GM19099 (cell line): ENCODE results near the gene MAML1.

Source experiments
- POLR2A ChIP-seq: IDR thresholded peaks from 3 replicates; pipeline ENCODE4 v1.6.1; 2011; ENCODE audit warnings: low read depth; ENCODE audit not compliant: insufficient read length; ENCODE audit errors: extremely low read depth

Gene MAML1

DNA sequence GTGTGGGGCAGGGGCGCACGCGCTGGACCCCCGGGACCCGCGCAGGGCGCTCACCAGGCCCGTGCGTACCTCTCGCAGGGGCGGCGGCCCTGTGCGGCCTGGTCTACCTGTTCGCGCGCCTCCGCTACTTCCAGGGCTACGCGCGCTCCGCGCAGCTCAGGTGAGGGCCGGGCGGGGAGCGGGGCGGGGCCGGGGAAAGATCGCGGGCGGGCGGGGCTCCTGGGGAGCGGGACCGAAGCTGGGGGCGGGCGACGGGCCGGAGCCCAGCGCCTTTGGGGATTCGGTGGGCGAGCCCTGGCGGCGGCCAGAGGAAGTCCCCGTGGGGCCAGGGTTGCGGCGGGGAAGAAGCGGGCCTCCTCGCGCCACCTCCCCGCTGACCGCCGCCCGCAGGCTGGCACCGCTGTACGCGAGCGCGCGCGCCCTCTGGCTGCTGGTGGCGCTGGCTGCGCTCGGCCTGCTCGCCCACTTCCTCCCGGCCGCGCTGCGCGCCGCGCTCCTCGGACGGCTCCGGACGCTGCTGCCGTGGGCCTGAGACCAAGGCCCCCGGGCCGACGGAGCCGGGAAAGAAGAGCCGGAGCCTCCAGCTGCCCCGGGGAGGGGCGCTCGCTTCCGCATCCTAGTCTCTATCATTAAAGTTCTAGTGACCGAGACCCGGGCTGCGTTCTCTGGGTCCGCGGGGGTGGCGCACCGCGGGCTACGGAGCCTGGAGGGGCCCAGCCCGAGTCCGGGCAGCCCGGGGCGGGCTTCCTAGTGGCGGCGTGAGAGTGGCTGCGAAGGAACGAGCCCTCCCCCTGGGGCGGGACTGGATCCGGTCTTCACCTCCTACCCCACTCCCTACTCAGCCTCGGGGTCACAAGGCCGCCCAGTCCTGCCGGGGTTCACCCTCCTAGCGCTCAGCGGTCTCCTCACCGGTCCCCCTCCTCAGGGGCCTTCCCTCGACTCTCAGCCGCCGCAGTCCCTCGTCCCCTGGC is 63.5 kb downstream of the MAML1 start:
- peak; percentile 41 for TF ChIP-seq POLR2A

DNA sequence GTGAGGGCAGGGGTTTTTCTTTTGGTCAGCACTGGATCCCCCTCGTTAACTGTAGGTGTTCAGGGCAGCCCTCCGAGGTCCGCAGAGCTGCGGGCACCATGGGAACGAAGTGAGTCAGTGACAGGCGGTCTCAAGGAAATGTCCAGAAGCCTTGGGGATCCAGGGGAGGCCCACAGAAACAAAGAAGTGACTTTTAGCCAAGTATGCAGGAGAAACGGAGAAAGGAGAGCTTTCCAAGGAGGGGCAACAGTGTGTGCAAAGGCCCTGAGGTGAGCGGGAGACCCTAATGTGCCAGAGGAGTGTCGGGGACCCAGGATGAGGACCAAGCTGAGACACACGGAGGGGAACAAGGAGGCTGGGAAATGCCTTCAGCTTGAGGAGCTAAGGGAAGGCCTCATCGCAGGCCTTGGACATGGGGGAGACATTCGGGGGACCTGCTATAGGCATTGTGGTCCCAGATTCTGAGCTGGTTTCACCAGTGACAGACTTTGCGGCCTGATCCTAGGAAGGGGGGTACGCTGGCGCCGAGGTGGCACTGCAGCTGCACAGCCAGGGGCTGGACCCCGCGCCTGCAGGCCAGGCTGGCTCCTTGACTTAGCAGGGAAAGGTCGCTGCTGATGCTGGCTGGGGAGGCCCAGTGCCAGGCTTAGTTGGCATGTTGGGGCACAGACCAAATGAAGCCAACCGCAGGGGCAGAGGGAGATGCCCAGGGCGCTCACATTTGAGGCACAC is 64.4 kb downstream of the MAML1 start:
- no peak for TF ChIP-seq POLR2A

DNA sequence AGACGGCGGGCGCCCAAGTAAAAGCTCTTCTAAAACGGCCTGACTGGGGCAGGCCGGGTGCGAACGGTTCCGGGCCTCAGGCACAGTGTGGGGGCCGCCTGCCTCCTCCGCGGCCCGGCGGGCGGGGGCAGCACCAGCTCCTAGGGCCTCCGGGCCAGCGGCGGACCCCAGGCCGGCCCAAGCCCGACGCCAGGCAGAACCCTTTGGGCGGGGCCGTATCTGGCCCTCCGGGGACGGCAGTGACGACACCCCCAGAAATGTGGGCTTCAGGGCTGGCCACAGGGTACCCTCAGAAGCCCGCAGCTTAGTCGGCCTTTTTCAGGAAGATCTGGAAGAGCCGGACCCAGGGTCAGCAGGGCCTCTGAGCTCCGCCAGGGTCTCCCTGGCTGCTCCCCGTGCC is 65.1 kb downstream of the MAML1 start:
- no peak for TF ChIP-seq POLR2A

DNA sequence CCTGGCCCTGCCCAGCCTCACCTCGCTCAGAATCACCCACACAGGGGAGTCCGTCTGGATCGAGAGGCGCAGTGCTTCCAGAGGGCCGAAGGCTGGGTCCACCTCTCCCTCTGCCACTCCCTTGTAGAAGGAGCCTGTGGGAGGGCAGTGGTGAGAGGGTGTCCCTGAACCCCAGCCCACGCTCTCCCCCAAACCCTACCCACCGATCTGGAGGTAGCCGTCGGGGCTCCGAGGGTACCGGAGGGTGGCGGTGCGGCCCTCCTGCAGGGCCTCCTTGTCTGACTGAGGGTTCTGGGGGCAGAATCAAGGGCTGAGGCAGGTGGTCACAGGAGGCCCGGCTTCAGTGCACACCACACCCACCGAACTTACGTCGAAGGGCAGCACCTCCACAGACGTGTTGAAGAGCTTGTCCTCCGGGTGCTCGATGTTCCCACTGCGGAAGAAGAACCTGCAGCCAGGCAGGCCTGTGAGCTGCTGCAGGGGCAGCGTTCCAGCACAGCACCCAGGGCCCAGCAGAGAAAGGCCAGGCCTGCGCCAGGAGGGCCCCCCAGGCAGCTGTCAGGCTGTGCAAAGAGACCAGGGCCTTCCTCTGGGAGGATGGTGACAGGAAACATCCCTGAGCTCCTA is 65.6 kb downstream of the MAML1 start:
- TF ChIP-seq POLR2A: no peak

DNA sequence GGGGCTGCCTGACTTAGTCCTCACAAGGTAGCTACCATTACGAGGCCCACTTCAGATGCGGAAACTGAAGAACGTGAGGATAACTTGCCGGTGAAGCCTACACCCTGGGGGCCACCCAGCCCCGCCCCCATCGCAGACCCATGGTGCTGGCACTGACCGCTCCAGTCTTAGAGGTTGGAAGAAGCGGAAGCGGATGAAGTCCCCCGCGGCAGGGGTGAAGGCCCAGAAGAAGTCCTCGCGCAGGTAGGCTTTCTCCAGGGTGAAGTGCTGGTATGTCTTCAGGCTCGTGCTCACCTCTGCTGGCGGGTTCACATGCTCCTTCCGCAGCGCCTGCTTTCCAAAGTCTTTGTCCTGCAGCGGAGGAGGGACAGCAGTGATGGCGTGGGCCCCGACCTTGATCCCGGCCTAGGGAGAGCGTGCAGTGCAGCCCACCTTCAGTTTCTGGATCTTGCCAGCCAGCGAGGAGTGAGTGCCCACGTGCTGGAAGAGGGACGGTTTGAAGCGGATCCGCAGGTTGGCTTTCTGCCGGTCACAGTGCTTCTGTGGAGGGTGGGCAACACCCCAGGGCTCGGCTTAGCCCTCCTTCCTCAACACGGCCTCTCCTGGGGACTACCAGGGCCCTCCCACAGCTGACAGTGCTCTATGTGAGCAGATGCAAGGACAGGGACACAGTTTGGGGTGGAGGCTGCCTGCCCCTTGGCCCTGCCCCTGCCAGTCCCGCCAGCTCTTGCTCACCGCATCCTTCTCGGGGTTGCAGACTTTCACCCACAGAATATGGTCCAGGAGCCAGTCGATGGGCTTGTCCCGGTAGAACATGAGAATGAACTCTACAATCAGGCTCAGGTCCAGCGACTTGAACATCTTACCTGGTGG is 66.4 kb downstream of the MAML1 start:
- no peak for TF ChIP-seq POLR2A

DNA sequence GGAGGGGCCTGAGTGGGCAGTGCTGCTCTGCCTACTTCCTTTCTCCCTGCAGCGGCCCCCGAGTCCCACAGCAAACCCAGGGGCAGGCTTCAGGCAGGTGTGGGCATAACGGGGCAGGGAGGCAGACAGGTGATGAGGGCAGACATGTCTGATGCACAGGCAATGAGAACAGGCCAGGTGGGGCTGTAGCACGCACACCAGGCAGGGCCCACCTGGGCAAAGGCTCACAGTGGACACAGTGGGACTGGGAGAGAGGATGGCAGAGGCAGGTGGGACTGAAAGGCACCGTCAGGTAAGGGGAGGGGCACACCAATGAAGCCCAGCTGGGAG is 67.0 kb downstream of the MAML1 start:
- no peak for TF ChIP-seq POLR2A

DNA sequence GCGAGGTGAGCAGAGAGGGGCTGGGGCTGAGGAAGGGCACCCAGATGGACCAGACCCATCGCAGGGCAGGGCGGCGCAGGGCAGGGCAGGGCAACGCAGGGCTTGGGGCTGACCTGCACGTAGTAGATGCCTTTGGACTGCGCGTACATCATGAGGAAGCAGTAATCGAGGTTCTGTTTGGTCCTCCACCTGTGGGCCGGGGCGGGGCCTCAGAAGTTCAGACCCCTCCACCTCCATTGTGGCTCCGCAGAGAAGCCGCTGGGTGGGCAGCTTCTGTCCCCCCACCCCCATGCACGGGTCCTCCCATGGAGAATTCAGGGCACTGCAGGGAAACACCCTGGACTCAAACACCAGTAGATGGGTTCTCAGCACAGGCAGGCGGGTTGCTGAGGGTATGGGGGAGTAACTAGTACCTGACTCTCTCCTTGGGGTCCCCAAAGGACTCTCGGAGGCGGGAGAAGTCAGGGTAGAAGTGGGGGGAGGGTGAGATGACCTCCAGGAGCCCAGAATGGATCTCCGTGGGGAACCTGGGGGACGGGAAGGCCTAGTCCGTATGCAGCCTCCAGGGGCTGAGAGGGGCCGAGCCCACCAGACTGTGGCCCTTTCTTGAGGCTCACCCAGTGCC is 67.6 kb downstream of the MAML1 start:
- TF ChIP-seq POLR2A: no peak

DNA sequence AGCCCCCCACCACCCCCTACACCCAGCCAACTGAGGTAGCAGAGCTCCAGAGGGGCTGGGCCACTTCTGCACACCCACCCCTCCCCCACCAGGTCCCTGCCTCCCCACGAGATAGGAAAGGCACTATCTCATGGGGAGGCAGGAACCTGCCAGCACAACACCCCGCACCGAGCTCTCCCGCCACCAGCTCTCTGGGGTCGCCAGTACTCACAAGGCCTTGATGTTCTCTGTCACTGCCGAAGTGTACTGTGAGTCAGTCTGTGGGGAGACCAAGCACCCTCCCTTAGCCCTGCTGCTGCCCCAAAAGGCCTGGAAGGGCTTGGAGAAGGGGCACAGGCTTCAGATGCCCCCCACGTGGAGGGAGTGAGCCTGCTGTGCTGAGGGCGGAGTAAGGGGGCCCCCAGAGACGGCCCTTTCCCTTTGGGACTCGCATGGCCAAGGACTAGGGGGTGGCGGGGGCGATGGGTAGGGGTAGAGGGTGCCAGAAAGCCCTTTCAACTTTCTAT is 68.1 kb downstream of the MAML1 start:
- TF ChIP-seq POLR2A: no peak

DNA sequence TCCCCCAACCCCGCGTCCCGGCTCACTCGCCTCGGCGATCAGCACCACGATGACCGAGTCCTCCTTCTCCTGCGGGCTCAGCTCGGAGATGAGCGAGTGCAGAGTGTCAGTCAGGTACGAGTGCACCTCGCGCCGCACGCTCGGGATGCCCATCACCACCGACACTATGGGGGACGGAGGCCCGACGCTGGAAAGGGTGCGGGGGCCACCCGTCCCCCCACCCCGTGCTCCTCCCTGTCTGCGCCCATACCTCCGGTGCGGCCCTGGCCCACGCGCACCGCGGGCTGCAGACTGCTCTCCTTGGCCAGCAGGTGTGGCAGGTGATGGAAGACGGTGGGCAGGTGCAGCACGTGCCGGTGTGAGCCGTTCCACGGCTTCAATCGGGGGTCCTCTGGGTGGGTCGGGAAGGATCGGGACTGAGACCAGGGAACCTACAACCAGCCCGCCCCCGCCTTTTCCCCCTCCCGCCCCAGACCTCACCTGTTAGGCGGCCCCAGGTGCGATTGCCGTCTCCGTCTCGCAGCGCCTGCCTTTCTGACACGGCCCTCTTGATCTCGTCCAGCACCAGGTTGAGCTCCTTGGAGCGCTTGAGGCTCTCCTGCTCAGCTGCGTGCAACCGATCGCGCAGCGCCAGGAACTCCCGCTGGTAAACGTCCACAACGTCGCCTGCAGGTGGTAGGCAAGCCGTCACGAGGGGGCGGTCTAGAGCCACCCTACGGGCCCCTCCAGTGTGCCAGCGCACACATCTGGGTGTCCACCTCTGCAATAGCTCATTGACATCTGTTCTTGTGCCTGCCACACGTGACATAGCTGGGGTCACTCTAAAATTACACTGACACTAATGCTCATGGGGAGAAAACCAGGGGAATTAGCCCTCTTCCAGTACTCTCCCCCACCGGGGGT is 68.9 kb downstream of the MAML1 start:
- peak; percentile 11 for TF ChIP-seq POLR2A

DNA sequence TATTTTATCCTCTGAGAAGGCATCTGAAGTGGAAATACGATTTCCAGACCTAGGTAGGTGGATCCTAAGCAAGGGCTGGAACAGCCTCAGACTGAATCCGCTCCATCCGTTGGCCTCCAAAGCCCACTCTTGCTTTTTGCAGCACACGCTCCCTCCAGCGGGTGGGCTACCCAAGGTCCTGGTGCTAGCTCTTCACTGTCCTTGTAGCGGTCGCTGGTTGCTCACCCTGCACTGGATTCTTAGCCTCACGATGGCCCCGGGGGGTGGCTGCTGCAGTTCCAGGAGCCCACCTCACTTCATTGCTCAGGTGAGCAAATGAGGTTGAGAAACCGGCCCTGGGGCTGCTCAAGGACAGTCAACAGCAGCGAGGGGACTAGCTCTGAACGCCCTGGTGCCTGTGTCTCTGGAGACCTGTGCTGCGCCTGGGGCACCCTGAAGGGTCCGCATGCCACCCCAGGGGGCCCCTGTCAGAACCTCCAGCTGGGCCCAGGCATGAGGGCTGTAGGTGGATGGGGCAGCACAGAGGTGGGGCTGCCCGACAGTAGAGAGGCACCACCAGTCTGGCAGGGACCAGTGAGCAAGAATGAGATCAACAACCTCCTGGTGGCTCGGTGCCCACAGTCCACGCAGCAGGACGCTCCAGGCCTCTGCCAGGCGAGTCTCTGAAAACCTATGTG is 69.7 kb downstream of the MAML1 start:
- TF ChIP-seq POLR2A: no peak

DNA sequence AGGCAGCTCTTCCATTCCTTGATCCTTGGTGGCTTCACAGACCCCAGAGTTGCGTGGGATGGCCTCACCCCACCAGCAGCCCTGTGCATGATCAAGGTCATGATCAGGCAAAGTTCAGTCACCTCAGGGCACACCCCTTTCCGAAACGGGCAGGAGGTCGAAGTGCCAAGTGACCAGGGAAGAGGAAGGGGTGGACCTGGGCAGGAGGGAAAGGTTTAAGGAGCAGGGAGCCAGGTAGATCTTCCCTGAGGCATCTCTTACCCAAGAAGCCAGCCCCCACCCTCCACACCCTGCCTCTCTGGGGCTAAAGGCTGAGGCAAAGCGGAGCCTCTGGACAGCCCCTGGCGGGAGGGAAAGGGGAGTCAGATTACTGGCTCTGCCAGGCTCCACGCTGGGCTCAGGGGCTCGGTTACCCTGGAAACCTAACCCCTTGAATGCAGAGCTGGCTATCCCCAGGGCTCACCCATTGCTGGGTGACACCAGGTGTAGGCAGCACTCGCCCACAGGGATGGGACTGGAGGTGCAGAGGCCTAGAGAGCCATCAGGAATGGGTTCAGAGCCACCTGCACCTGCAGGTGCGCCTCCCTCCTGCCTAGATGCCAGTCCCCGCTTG is 70.4 kb downstream of the MAML1 start:
- TF ChIP-seq POLR2A: no peak

DNA sequence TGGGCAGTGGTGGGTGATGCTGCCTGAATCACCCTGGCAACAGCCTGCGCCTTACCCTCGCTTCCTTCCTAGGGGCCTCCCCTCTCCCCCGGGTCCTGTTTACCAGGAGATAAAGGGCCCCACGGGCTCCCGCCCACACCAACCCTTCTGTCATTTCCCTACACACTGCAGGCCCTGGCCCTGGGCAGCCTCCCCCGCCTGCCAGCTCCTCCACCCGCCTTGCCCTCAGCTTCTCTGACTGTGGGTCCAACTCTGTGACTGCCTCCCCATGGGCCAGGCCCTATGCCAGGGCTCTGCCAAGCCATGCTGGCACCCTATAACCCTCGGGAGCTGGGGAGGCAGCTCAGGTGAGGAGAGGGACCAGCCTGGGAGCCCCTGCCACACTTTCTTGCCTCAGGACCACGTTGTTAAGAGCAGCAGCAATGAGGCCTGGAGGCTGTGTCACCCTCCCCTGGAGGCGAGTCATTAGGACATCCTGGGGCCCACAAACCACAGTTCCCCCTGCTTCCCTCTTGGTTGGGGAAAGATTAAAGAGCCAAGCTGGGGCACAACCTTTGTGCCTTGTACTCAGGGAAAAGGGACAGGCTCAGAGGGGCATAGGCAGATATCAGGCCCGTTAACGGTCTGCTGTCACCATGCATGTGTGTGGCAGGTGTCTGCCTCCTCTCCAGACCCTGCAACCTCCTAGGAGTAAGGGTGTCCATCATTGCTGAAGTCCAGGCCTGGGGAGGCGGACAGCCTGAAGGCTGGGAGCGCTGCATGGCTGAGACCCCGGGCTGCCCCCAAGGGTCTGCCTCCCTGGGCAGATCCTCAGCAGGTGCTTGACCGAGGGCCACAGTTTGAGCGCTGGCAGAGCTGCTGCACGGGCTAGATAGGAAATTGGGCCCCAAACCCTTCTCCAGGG is 71.3 kb downstream of the MAML1 start:
- no peak for TF ChIP-seq POLR2A

DNA sequence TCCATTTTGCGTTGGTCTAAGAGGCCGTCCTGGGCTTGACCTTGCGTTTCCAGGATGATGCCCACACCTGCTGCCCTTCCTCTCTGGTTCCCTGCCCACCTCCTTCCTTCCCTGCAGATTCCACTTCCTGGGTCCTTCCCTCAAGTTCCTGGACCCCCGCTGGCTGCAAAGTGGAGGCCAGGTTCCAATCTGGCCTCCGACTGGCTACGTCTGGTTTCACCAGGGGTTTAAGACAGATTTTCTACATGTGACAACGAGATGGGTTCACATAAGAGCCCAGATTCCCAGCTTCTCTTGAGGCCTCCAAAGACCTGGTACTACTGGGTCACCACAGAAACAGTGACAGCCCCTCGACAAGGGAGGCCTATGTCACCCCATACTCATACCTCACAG is 71.9 kb downstream of the MAML1 start:
- no peak for TF ChIP-seq POLR2A
